ENCODE measurements around the gene PRRG4. TPM values are rescaled to one million over a fixed set of nuclear protein-coding genes. Genes with fewer than 3 reads are reported as not detected.

PRRG4 gene
- total and polyA plus RNA-seq, 2 of the 4 experiments (the other 2 are of a cell fraction), result not detected

GRCh38 chr11:32830796-32831195 is 1.1 kb downstream of the PRRG4 start:
- no peaks in the 10 kb centered on the region for H4K20me1 ChIP-seq (ENCODE audit: insufficient read depth, low read length)
- intact Hi-C loops (cut with micrococcal nuclease) (no loop called here), in situ Hi-C loops (cut with MboI; ENCODE audit: low sequenced_read_pairs) (loop anchor here (25.0 kb wide), 1 partner anchor 232 kb away; no protein-coding TSS in a partner anchor), dilution Hi-C loops (cut with HindIII; ENCODE audit: low sequenced_read_pairs, unreplicated experiment) (no loop called here)
- no peak overlapping the region for H3K4me2 ChIP-seq (ENCODE audit: low read depth, low read length)
- H3K4ac ChIP-seq (ENCODE audit: low read depth, low read length), result no peak overlapping the region
- H4K8ac ChIP-seq (ENCODE audit: low read depth in 2 of 2, low read length in 2 of 2), result no peak overlapping the region
- no peaks in the 10 kb centered on the region for H3K9me3 ChIP-seq (ENCODE audit: control insufficient read depth, insufficient read depth, low read length)
- POLR2A ChIA-PET (ENCODE audit: unreplicated experiment), result no interaction called here
- no peak overlapping the region for H2AFZ ChIP-seq (replicated peaks; ENCODE audit: low read length, poor library complexity)
- H3K79me1 ChIP-seq (ENCODE audit: low read depth in 1 of 2, low read length in 2 of 2), result no peaks in the 10 kb centered on the region
- H2BK5ac ChIP-seq (ENCODE audit: low read depth, low read length, poor library complexity, severe bottlenecking), result no peak overlapping the region
- no peak overlapping the region for H2BK15ac ChIP-seq (ENCODE audit: low read depth, low read length)
- no peak overlapping the region for H4K91ac ChIP-seq (ENCODE audit: insufficient read depth, low read depth, low read length)
- H3K27me3 ChIP-seq (ENCODE audit: control insufficient read depth, insufficient read depth, low read length), result peaks cover 45% of the 10 kb centered on the region
- H3K4me3 ChIP-seq (ENCODE audit: insufficient read depth, low read depth, low read length), result no peak overlapping the region
- CTCF ChIA-PET, result no interaction called here
- no peaks in the 10 kb centered on the region for H3K36me3 ChIP-seq (ENCODE audit: control insufficient read depth, insufficient read depth, low read length)
- no peak overlapping the region for H2AK5ac ChIP-seq (ENCODE audit: low read depth, low read length)
- H2AK9ac ChIP-seq (replicated peaks; ENCODE audit: low read depth, low read length, poor library complexity), result no peak overlapping the region
- H3K23ac ChIP-seq (ENCODE audit: low read depth, low read length), result no peak overlapping the region
- no peak overlapping the region for H3K56ac ChIP-seq (ENCODE audit: extremely low read depth, insufficient read depth, low read length)
- peaks cover 4% of the 10 kb centered on the region; the same call in 1 of the 2 replicates for H3K4me1 ChIP-seq (ENCODE audit: control insufficient read depth, insufficient read depth, low read length)
- no peak overlapping the region for H3K27ac ChIP-seq (ENCODE audit: insufficient read depth, low read length)
- no peak overlapping the region for H3K18ac ChIP-seq (ENCODE audit: low read depth, low read length)
- 90% methylated on average over 5 of the region's 9 CpGs; no CpG with 5 or more reads in 1 of the 2 experiments for WGBS, 2 experiments (ENCODE audit: extremely low coverage in 2 of 2, insufficient read length in 1 of 2)
- no peak overlapping the region for H2BK120ac ChIP-seq (ENCODE audit: low read depth, low read length)
- H3K14ac ChIP-seq (replicated peaks; ENCODE audit: low read depth, low read length), result no peak overlapping the region
- no TSS peak for BruUV-seq (replicated peaks)
- no peaks in the 10 kb centered on the region for H3K9me1 ChIP-seq (ENCODE audit: insufficient read depth, low read length)
- H3K9ac ChIP-seq (ENCODE audit: low read depth, low read length), result no peak overlapping the region
- DNase-seq (no peak), ATAC-seq (ENCODE audit: low read depth) (no peak)
- TF ChIP-seq BHLHE40 (IDR thresholded peaks at IDR 0.05; ENCODE audit: low read depth, low read length), result no peak
- no peak for TF ChIP-seq CHD1 (IDR thresholded peaks at IDR 0.05; ENCODE audit: low read depth, low read length)
- no peak for TF ChIP-seq NFE2L2 (IDR thresholded peaks at IDR 0.05; ENCODE audit: low read depth, low read length)
- no peak for TF ChIP-seq RAD21 (IDR thresholded peaks at IDR 0.05; ENCODE audit: low read length)
- no peak for TF ChIP-seq CEBPB (IDR thresholded peaks at IDR 0.05; ENCODE audit: low read depth, low read length)
- TF ChIP-seq MXI1 (IDR thresholded peaks at IDR 0.05; ENCODE audit: borderline replicate concordance, low read depth, low read length), result no peak
- TF ChIP-seq RFX5 (IDR thresholded peaks at IDR 0.05; ENCODE audit: low read depth, low read length), result no peak
- TF ChIP-seq SMC3 (IDR thresholded peaks at IDR 0.05; ENCODE audit: low read depth, low read length), result no peak
- no peak for TF ChIP-seq RCOR1 (IDR thresholded peaks at IDR 0.05; ENCODE audit: insufficient replicate concordance, low read length)
- no peak for TF ChIP-seq MAZ (IDR thresholded peaks at IDR 0.05; ENCODE audit: borderline replicate concordance, low read depth, low read length)
- TF ChIP-seq ELK1 (IDR thresholded peaks at IDR 0.05; ENCODE audit: borderline replicate concordance, low read depth, low read length), result no peak
- no peak for TF ChIP-seq USF2 (IDR thresholded peaks at IDR 0.05; ENCODE audit: low read depth, low read length)
- TF ChIP-seq CTCF (conservative IDR thresholded peaks at IDR 0.05; ENCODE audit: low read depth, low read length), result no peak
- TF ChIP-seq POLR2A (IDR thresholded peaks at IDR 0.05; ENCODE audit: low read depth, low read length), result no peak
- no peak overlapping the region for H4K5ac ChIP-seq (ENCODE audit: low read depth, low read length)
- no peak overlapping the region for H2BK20ac ChIP-seq (ENCODE audit: low read depth, low read length)

Data from IMR-90 (cell line).